T-helper 2 cell treated with Interferon-gamma antibody and Interleukin-4, amounts not matched to agents 100 ng/mL and 5 ng/mL, for 36 hours (primary cell): ENCODE data around the gene TEAD4. TPM values are rescaled to one million over a fixed set of nuclear protein-coding genes. Genes with fewer than 3 reads are reported as not detected.

Experiments used
- intact Hi-C: fragments of 100-400 bp; cut with micrococcal nuclease; formaldehyde crosslinking; loops from one replicate; pipeline ENCODE4 v1.15.1; 2023
- total RNA-seq: library from RNA; stranded (reverse); gene quantifications from 2 replicates; pipeline ENCODE4 v1.2.3, GENCODE V29; 2022

Gene TEAD4
- total RNA-seq, 1 donor from 2014 or later, result 1.8 TPM

- intact Hi-C loops, result no loop called here
Observed at GRCh38 chr12:3000548-3001275, 41.5 kb downstream of the TEAD4 start.

- intact Hi-C loops, result no loop called here
Observed at GRCh38 chr12:3002646-3003045, 43.4 kb downstream of the TEAD4 start.

- intact Hi-C loops, result no loop called here
Observed at GRCh38 chr12:3003357-3003992, 44.3 kb downstream of the TEAD4 start.

GRCh38 chr12:3004655-3005565 lies 45.7 kb downstream of the TEAD4 start:
- intact Hi-C loops, result no loop called here

GRCh38 chr12:3005736-3006135 lies 46.5 kb downstream of the TEAD4 start:
- intact Hi-C loops, result no loop called here

- intact Hi-C loops, result no loop called here
Observed at GRCh38 chr12:3009780-3010179, 50.6 kb downstream of the TEAD4 start.

GRCh38 chr12:3010214-3010930 lies 51.2 kb downstream of the TEAD4 start:
- intact Hi-C loops, result no loop called here

GRCh38 chr12:3012786-3013185 lies 53.6 kb downstream of the TEAD4 start:
- intact Hi-C loops, result no loop called here

- intact Hi-C loops, result no loop called here
Observed at GRCh38 chr12:3014641-3015040, 55.4 kb downstream of the TEAD4 start.

GRCh38 chr12:3015356-3015755 lies 56.2 kb downstream of the TEAD4 start:
- intact Hi-C loops, result no loop called here

GRCh38 chr12:3016191-3016590 lies 57.0 kb downstream of the TEAD4 start:
- intact Hi-C loops, result no loop called here

- intact Hi-C loops, result no loop called here
Observed at GRCh38 chr12:3017281-3017680, 58.1 kb downstream of the TEAD4 start.

- intact Hi-C loops, result no loop called here
Observed at GRCh38 chr12:3018284-3019004, 59.2 kb downstream of the TEAD4 start.

GRCh38 chr12:3019005-3019680 lies 59.9 kb downstream of the TEAD4 start:
- intact Hi-C loops, result no loop called here

- intact Hi-C loops, result no loop called here
Observed at GRCh38 chr12:3020399-3020798, 61.2 kb downstream of the TEAD4 start.

- intact Hi-C loops, result no loop called here
Observed at GRCh38 chr12:3020850-3021435, 61.7 kb downstream of the TEAD4 start.

GRCh38 chr12:3022411-3022810 lies 63.2 kb downstream of the TEAD4 start:
- intact Hi-C loops, result no loop called here

- intact Hi-C loops, result no loop called here
Observed at GRCh38 chr12:3022961-3023360, 63.8 kb downstream of the TEAD4 start.

GRCh38 chr12:3028108-3028507 lies 68.9 kb downstream of the TEAD4 start:
- intact Hi-C loops, result no loop called here
